Measurements from ENCODE around the gene RCC1. TPM values are rescaled to one million over a fixed set of nuclear protein-coding genes. Genes with fewer than 3 reads are reported as not detected.
"Not testable (repeated sequence)": the region's sequence is repeated elsewhere in the genome, so short reads cannot be mapped to it uniquely, and the experiment has no call there.

The RCC1 gene
- polyA plus RNA-seq, 1 donor (not counting 4 experiments of a cell fraction or from before 2014, with no cell fraction given): 38.6 TPM

GRCh38 chr1:28521502-28522164 lies 15.8 kb downstream of the RCC1 start:
- TF ChIP-seq EZH2 (IDR thresholded peaks at IDR 0.05; ENCODE audit: low read length): no peak
- TF ChIP-seq, protein P1, sequence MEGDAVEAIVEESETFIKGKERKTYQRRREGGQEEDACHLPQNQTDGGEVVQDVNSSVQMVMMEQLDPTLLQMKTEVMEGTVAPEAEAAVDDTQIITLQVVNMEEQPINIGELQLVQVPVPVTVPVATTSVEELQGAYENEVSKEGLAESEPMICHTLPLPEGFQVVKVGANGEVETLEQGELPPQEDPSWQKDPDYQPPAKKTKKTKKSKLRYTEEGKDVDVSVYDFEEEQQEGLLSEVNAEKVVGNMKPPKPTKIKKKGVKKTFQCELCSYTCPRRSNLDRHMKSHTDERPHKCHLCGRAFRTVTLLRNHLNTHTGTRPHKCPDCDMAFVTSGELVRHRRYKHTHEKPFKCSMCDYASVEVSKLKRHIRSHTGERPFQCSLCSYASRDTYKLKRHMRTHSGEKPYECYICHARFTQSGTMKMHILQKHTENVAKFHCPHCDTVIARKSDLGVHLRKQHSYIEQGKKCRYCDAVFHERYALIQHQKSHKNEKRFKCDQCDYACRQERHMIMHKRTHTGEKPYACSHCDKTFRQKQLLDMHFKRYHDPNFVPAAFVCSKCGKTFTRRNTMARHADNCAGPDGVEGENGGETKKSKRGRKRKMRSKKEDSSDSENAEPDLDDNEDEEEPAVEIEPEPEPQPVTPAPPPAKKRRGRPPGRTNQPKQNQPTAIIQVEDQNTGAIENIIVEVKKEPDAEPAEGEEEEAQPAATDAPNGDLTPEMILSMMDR (optimal IDR thresholded peaks at IDR 0.05 in 1 of 3, IDR thresholded peaks at IDR 0.05 in 1 of 3, conservative IDR thresholded peaks at IDR 0.05 in 1 of 3; ENCODE audit: extremely low read depth in 1 of 3, insufficient read depth in 2 of 3, low read length in 3 of 3): no peak
- peaks cover 2 to 14% of the 10 kb centered on the region in 2 experiments for H3K36me3 ChIP-seq (ENCODE audit: control insufficient read depth in 2 of 2, extremely low read depth in 1 of 2, insufficient read depth in 2 of 2, low read length in 2 of 2)

DNA sequence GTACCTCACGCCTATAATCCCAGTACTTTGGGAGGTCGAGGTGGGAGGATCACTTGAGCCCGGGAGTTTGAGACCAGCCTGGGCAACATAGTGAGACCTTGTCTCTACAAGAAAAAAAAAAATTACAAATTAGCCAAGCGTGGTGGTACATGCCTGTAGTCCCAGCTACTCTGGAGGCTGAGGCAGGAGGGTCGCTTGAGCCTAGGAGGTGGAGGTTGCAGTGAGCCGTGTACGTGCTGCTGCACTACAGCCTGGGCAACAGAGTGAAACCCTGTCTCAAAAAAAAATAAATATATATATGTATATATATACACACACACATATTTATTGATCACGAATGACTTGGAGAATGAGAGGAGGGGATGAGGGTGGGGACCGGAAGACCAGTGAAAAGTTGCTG lies 16.7 kb downstream of the RCC1 start:
- H3K4me3 ChIP-seq (ENCODE audit: control insufficient read depth in 2 of 3, extremely low read depth in 1 of 3, insufficient read depth in 2 of 3, low read depth in 1 of 3, low read length in 3 of 3); H3K9ac ChIP-seq (ENCODE audit: control insufficient read depth, extremely low read depth, insufficient read depth, low read length); H3K9me3 ChIP-seq (ENCODE audit: control insufficient read depth, low read depth, low read length); H3K9me1 ChIP-seq (ENCODE audit: control insufficient read depth, extremely low read depth, insufficient read depth, low read length); H4K20me1 ChIP-seq (ENCODE audit: control insufficient read depth, extremely low read depth, insufficient read depth, low read length); H3K27me3 ChIP-seq (ENCODE audit: control insufficient read depth, extremely low read depth, insufficient read depth, low read length); DNase-seq (ENCODE audit: low read depth, low spot score); H3K27ac ChIP-seq (ENCODE audit: control insufficient read depth, insufficient read depth, low read length); dilution Hi-C loops (cut with MboI; ENCODE audit: extremely low pct_ligation_motif_present, low sequenced_read_pairs); H3K4me2 ChIP-seq (ENCODE audit: control insufficient read depth, extremely low read depth, insufficient read depth, low read depth, low read length); H2AFZ ChIP-seq (ENCODE audit: control insufficient read depth, low read length); FAIRE-seq: not testable (repeated sequence)
- H3K4me1 ChIP-seq (ENCODE audit: control insufficient read depth, extremely low read depth, insufficient read depth, low read length): peaks cover 15% of the 10 kb centered on the region
- H3K79me2 ChIP-seq (ENCODE audit: control insufficient read depth, insufficient read depth, low read length): peaks cover 81% of the 10 kb centered on the region
- peaks cover 2 to 14% of the 10 kb centered on the region in 2 experiments for H3K36me3 ChIP-seq (ENCODE audit: control insufficient read depth in 2 of 2, extremely low read depth in 1 of 2, insufficient read depth in 2 of 2, low read length in 2 of 2)

More at GRCh38 chr1:28521502-28522164, 15.8 kb downstream of the RCC1 start:
- Histone ChIP-seq H2AFZ (ENCODE audit: control insufficient read depth, low read length) (no peak overlapping the region), H3K9me1 (ENCODE audit: control insufficient read depth, extremely low read depth, insufficient read depth, low read length) (no peaks in the 10 kb centered on the region), H3K79me2 (ENCODE audit: control insufficient read depth, insufficient read depth, low read length) (peaks cover 74% of the 10 kb centered on the region), H3K27ac (ENCODE audit: control insufficient read depth, insufficient read depth, low read length) (no peak overlapping the region), H3K4me1 (ENCODE audit: control insufficient read depth, extremely low read depth, insufficient read depth, low read length) (peaks cover 20% of the 10 kb centered on the region), H3K4me3 (ENCODE audit: control insufficient read depth in 2 of 3, extremely low read depth in 1 of 3, insufficient read depth in 2 of 3, low read depth in 1 of 3, low read length in 3 of 3) (no peak overlapping the region), H3K4me2 (ENCODE audit: control insufficient read depth, extremely low read depth, insufficient read depth, low read depth, low read length) (no peak overlapping the region), H3K9ac (ENCODE audit: control insufficient read depth, extremely low read depth, insufficient read depth, low read length) (no peak overlapping the region), H3K9me3 (ENCODE audit: control insufficient read depth, low read depth, low read length) (no peaks in the 10 kb centered on the region), H4K20me1 (ENCODE audit: control insufficient read depth, extremely low read depth, insufficient read depth, low read length) (no peaks in the 10 kb centered on the region), H3K27me3 (ENCODE audit: control insufficient read depth, extremely low read depth, insufficient read depth, low read length) (no peaks in the 10 kb centered on the region)
- DNase-seq (ENCODE audit: low read depth, low spot score) (no peak), FAIRE-seq (no peak)
- dilution Hi-C loops (cut with MboI; ENCODE audit: extremely low pct_ligation_motif_present, low sequenced_read_pairs): no loop called here

DNA sequence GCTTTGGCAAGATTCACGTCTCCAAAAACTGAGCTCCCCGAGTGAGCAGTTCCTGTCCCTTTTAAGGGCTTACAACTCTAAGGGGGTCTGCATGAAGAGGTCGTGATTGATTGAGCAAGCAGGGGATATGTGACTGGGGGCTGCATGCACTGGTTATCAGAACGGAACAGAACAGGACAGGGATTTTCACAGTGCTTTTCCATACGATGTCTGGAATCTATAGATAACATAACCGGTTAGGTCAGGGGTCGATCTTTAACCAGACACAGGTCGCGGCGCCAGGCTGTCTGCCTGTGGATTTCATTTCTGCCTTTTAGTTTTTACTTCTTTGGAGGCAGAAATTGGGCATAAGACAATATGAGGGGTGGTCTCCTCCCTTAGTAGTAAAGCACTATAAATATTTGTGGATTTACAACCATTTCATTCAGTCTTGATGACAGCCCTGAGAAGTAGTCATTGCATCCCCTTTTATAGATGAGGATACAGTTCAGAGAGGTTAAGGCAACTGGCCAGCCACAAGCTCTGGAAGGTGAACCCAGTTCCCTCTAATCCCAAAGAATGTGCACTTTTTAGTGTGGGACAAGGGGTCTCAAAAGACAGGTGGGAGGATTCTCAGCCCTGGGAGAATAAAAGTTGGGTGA lies 19.3 kb downstream of the RCC1 start:
- not testable (repeated sequence) for H3K27ac ChIP-seq (ENCODE audit: control insufficient read depth, insufficient read depth, low read length)

More for the DNA sequence above, 19.3 kb downstream of the RCC1 start:
- H3K4me3 ChIP-seq (ENCODE audit: control insufficient read depth in 2 of 3, extremely low read depth in 1 of 3, insufficient read depth in 2 of 3, low read depth in 1 of 3, low read length in 3 of 3); H3K9me3 ChIP-seq (ENCODE audit: control insufficient read depth, low read depth, low read length); FAIRE-seq; H3K4me1 ChIP-seq (ENCODE audit: control insufficient read depth, extremely low read depth, insufficient read depth, low read length); H3K9ac ChIP-seq (ENCODE audit: control insufficient read depth, extremely low read depth, insufficient read depth, low read length); H3K27me3 ChIP-seq (ENCODE audit: control insufficient read depth, extremely low read depth, insufficient read depth, low read length); H3K4me2 ChIP-seq (ENCODE audit: control insufficient read depth, extremely low read depth, insufficient read depth, low read depth, low read length); H3K9me1 ChIP-seq (ENCODE audit: control insufficient read depth, extremely low read depth, insufficient read depth, low read length); dilution Hi-C loops (cut with MboI; ENCODE audit: extremely low pct_ligation_motif_present, low sequenced_read_pairs); H4K20me1 ChIP-seq (ENCODE audit: control insufficient read depth, extremely low read depth, insufficient read depth, low read length); DNase-seq (ENCODE audit: low read depth, low spot score); H2AFZ ChIP-seq (ENCODE audit: control insufficient read depth, low read length): not testable (repeated sequence)
- Histone ChIP-seq H3K36me3 (ENCODE audit: control insufficient read depth in 2 of 2, extremely low read depth in 1 of 2, insufficient read depth in 2 of 2, low read length in 2 of 2) (peaks cover 7 to 20% of the 10 kb centered on the region in 2 experiments), H3K79me2 (ENCODE audit: control insufficient read depth, insufficient read depth, low read length) (peaks cover 76% of the 10 kb centered on the region)

Measured in keratinocyte (primary cell).